C1 segment of cervical spinal cord (tissue), 14 donors: ENCODE data around the gene CNTNAP2.
A peak's percentile ranks its signal among the peaks of the same experiment; 100 is the strongest.

Source experiments
- DNase-seq, 14 donors: peaks; one replicate each; lab custom pipeline; 2025; lab: John Stamatoyannopoulos, UW

Gene CNTNAP2

GRCh38 chr7:147008530-147008929 lies 891.9 kb downstream of the CNTNAP2 start:
- DNase-seq = no peak

- no peak for DNase-seq
Observed at GRCh38 chr7:147012666-147013065, 896.1 kb downstream of the CNTNAP2 start.

GRCh38 chr7:147013825-147014224 lies 897.2 kb downstream of the CNTNAP2 start:
- no peak for DNase-seq

- no peak for DNase-seq
Observed at GRCh38 chr7:147014286-147014955, 897.8 kb downstream of the CNTNAP2 start.

- DNase-seq = no peak
Observed at GRCh38 chr7:147015999-147016398, 899.4 kb downstream of the CNTNAP2 start.

- no peak for DNase-seq
Observed at GRCh38 chr7:147022056-147022455, 905.5 kb downstream of the CNTNAP2 start.

GRCh38 chr7:147023440-147023839 lies 906.8 kb downstream of the CNTNAP2 start:
- peak in 5 of 14 donors; percentile 3 to 36 (median 5) for DNase-seq

GRCh38 chr7:147029953-147030352 lies 913.4 kb downstream of the CNTNAP2 start:
- DNase-seq = no peak

- DNase-seq = no peak
Observed at GRCh38 chr7:147033641-147034040, 917.0 kb downstream of the CNTNAP2 start.

GRCh38 chr7:147041438-147041837 lies 924.8 kb downstream of the CNTNAP2 start:
- no peak for DNase-seq

GRCh38 chr7:147044941-147045340 lies 928.3 kb downstream of the CNTNAP2 start:
- no peak for DNase-seq

- DNase-seq = no peak
Observed at GRCh38 chr7:147047696-147048095, 931.1 kb downstream of the CNTNAP2 start.

- DNase-seq = no peak
Observed at GRCh38 chr7:147048864-147049263, 932.3 kb downstream of the CNTNAP2 start.

GRCh38 chr7:147052818-147053217 lies 936.2 kb downstream of the CNTNAP2 start:
- no peak for DNase-seq

GRCh38 chr7:147053746-147054145 lies 937.1 kb downstream of the CNTNAP2 start:
- DNase-seq = no peak

GRCh38 chr7:147060070-147060469 lies 943.5 kb downstream of the CNTNAP2 start:
- no peak for DNase-seq

GRCh38 chr7:147062897-147063296 lies 946.3 kb downstream of the CNTNAP2 start:
- no peak for DNase-seq

GRCh38 chr7:147068842-147069241 lies 952.2 kb downstream of the CNTNAP2 start:
- DNase-seq = no peak

GRCh38 chr7:147069771-147070170 lies 953.2 kb downstream of the CNTNAP2 start:
- no peak for DNase-seq

- no peak for DNase-seq
Observed at GRCh38 chr7:147070886-147071285, 954.3 kb downstream of the CNTNAP2 start.

- no peak for DNase-seq
Observed at GRCh38 chr7:147071536-147071935, 954.9 kb downstream of the CNTNAP2 start.

- no peak for DNase-seq
Observed at GRCh38 chr7:147078312-147078711, 961.7 kb downstream of the CNTNAP2 start.

- no peak for DNase-seq
Observed at GRCh38 chr7:147079083-147079482, 962.5 kb downstream of the CNTNAP2 start.

- DNase-seq = no peak
Observed at GRCh38 chr7:147079921-147080420, 963.4 kb downstream of the CNTNAP2 start.
